Measurements from ENCODE around the gene B3GNT3.
"Not testable (repeated sequence)": the region's sequence is repeated elsewhere in the genome, so short reads cannot be mapped to it uniquely, and the experiment has no call there.

The B3GNT3 gene

GRCh38 chr19:17766543-17767131, 28.3 kb upstream of the B3GNT3 start:
- DNase-seq, result peak; percentile 73 to 88

- no peak for DNase-seq
Observed at GRCh38 chr19:17767559-17767958, 27.4 kb upstream of the B3GNT3 start.

- DNase-seq, result no peak
Observed at GRCh38 chr19:17770613-17771012, 24.3 kb upstream of the B3GNT3 start.

GRCh38 chr19:17772172-17772571, 22.8 kb upstream of the B3GNT3 start:
- peak; percentile 31 to 46 for DNase-seq

GRCh38 chr19:17775245-17775927, 19.6 kb upstream of the B3GNT3 start:
- peak; percentile 60 to 67 for DNase-seq

GRCh38 chr19:17775991-17776803, 18.7 kb upstream of the B3GNT3 start:
- DNase-seq, result peak; percentile 95

GRCh38 chr19:17777840-17778239, 17.1 kb upstream of the B3GNT3 start:
- not testable (repeated sequence) for DNase-seq

- DNase-seq, result peak; percentile 89 to 94
Observed at GRCh38 chr19:17778251-17778967, 16.5 kb upstream of the B3GNT3 start.

- peak; percentile 90 to 91 for DNase-seq
Observed at GRCh38 chr19:17778968-17779929, 15.7 kb upstream of the B3GNT3 start.

GRCh38 chr19:17780781-17781180, 14.2 kb upstream of the B3GNT3 start:
- DNase-seq, result no peak

GRCh38 chr19:17783721-17784120, 11.2 kb upstream of the B3GNT3 start:
- not testable (repeated sequence) for DNase-seq

- peak; percentile 76 to 80 for DNase-seq
Observed at GRCh38 chr19:17784201-17785008, 10.5 kb upstream of the B3GNT3 start.

GRCh38 chr19:17787274-17787913, 7.5 kb upstream of the B3GNT3 start:
- no peak for DNase-seq

GRCh38 chr19:17788632-17789031, 6.3 kb upstream of the B3GNT3 start:
- DNase-seq, result no peak

- no peak for DNase-seq
Observed at GRCh38 chr19:17790059-17790780, 4.7 kb upstream of the B3GNT3 start.

- DNase-seq, result no peak
Observed at GRCh38 chr19:17794412-17794730, 567 bp upstream of the B3GNT3 start.

- DNase-seq, result no peak
Observed at GRCh38 chr19:17795495-17795856, 538 bp downstream of the B3GNT3 start.

GRCh38 chr19:17796013-17796837, 1.3 kb downstream of the B3GNT3 start:
- no peak for DNase-seq

Data from inflammatory macrophage (primary cell).